Astrocyte of the spinal cord (primary cell): ENCODE results near the gene SLC35F3.

Experiments
- DNase-seq: peaks from one replicate; pipeline ENCODE4 v3.0.0; 2011; ENCODE audit warnings: low read depth, low spot score
- H3K4me3 ChIP-seq: 2 replicates; pipeline ENCODE4 v1.5.1; 2011; ENCODE audit warnings: low read depth, mild to moderate bottlenecking, low read length, moderate library complexity
- CTCF ChIP-seq: IDR thresholded peaks from 2 replicates; pipeline ENCODE4 v1.5.1; 2012; ENCODE audit warnings: low read depth, mild to moderate bottlenecking, low read length, inconsistent platforms
- in situ Hi-C: cut with HindIII; loops from 2 replicates; pipeline ENCODE4 v1.10.0; 2017; ENCODE audit warnings: low sequenced_read_pairs

The SLC35F3 gene

DNA sequence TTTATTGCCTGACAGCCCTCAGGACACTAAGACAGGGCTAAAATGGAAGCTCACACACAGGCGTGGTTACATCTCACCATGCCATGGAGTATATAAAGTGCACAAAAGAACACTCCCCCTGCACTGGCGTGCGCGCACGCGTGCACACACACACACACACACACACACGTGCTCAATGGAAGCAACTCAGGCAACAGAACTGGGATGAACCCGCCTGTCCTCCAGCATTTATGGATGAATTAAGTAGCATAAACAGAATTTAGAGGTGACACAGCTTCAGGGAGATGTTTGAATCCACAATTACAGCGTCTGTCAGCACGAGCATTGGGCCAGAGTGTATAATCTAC, 322.3 kb downstream of the SLC35F3 start:
- in situ Hi-C loops, result no loop called here
- H3K4me3 ChIP-seq, result no peak overlapping the region
- TF ChIP-seq CTCF, result no peak
- no peak for DNase-seq

- in situ Hi-C loops, result no loop called here
- TF ChIP-seq CTCF, result no peak
- no peak for DNase-seq
- no peak overlapping the region for H3K4me3 ChIP-seq
Measured at GRCh38 chr1:234229581-234230387, 325.3 kb downstream of the SLC35F3 start.

DNA sequence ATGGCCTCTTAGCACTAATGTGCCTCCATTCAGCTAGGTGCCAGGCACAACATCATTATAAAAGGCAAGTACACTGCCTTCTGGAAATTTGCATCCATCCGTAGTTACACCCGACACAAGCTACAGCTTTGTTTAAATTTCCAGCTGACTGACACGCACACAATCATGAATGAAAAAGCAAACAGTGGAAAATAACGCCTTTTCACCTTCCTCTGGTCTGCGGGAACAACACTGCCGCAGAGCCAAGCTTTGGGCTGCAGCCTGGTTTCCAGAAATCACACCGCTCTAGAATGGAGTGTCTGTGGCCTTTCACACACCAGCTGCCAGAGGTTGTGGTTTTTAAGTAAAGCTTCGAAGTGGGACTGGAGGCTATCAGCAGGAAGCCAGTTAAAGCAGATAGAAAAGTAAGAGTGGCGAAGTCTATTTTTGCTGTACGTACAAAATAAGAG, 326.0 kb downstream of the SLC35F3 start:
- in situ Hi-C loops, result no loop called here
- H3K4me3 ChIP-seq, result no peak overlapping the region
- DNase-seq, result peak; percentile 46
- no peak for TF ChIP-seq CTCF

DNA sequence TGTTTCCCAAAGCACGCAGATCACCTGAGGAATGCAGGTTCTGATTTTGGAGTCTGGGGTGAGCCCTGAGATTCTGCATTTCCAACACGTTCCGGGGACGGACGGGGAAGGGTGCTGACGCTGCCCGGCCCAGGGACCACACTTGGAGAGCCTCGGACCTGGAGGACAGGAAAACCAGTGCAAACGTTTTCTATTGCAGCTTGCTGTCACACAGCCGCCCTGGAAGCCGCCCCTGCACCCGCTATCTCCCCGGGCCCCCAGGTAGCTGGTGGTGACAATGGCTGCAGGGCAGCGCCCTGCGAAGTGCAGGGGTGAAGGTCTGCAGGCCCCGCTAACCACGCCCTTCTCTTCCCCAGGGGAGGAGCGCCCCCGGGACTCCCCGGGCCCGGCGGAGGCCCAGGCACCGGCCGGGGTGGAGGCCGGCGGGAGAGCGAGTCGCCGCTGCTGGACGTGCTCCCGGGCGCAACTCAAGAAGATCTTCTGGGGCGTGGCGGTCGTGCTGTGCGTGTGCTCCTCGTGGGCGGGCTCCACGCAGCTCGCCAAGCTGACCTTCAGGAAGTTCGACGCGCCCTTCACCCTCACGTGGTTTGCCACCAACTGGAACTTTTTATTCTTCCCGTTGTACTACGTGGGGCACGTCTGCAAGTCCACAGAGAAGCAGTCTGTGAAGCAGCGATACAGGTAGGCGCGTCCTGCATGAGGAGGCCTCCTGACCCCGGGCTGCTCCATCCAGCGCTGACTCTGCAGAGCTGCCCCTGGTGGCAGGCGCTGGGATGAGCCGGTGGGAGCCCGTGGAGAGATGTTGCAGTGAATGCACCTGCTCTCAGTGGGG, 326.8 kb downstream of the SLC35F3 start:
- no peak overlapping the region for H3K4me3 ChIP-seq
- peak; percentile 25 for TF ChIP-seq CTCF
- DNase-seq, result no peak
- in situ Hi-C loops, result no loop called here

DNA sequence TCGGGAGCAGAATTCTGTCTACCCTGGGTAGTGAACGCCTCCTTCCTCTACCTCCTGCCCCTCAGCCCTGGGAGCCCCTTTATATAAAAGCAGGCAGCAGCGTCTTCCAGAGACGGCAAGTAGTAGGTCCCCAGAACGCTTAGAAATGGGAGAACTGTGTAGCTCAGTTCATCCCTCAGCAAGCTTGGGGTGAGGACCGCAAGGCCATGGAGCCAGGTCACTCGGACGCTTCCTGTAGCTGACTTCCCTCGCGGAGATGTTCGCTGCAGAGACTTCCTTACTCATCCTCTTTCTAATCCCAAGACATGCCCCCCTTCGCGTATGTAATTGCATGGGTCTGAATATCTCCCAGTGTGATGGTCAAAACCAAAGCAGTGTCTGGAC, 327.4 kb downstream of the SLC35F3 start:
- H3K4me3 ChIP-seq, result no peak overlapping the region
- in situ Hi-C loops, result no loop called here
- no peak for TF ChIP-seq CTCF
- DNase-seq, result no peak

DNA sequence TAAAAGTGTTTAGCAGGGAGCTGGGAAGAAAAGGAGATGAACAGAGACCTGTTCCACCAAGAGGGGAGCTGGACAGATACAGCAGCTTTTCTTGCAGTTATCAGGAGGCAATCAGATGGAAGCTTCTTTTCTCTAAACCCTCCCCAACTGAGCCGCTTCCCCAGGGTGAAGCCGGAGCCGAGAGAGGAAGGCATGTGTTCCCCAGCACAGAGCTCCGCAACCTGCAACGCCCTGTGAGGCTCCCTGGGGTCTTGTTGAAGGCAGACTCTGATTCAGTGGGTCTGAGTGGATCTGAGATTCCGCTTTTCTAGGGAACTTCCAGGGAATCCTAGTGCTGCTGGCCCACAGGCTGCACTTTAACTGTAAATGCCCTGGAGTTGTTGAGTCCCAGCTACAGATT, 329.7 kb downstream of the SLC35F3 start:
- TF ChIP-seq CTCF, result no peak
- in situ Hi-C loops, result no loop called here
- no peak overlapping the region for H3K4me3 ChIP-seq
- DNase-seq, result no peak
